Stimulated activated CD4-positive, alpha-beta T cell treated with anti-CD3 and anti-CD28 coated beads, Interleukin-4, amount 100 ng/mL, for 1 hour (primary cell): Measurements from ENCODE around the gene C2orf74.
"Not testable (repeated sequence)": the region's sequence is repeated elsewhere in the genome, so short reads cannot be mapped to it uniquely, and the experiment has no call there.

Experiments used
- DNase-seq: peaks from one replicate; pipeline ENCODE4 v3.0.0-alpha.2; 2020

C2orf74 gene

GRCh38 chr2:61161888-61162287, at the start of gene C2orf74:
C2orf74 (plus strand) TSS chr2:61162188; CDS start chr2:61162515, 327 bp downstream.
- no peak for DNase-seq

- no peak for DNase-seq
Measured at GRCh38 chr2:61114147-61114546, 47.8 kb upstream of the C2orf74 start.

GRCh38 chr2:61116302-61116701, 45.7 kb upstream of the C2orf74 start:
- DNase-seq, result no peak

GRCh38 chr2:61117534-61117933, 44.5 kb upstream of the C2orf74 start:
- DNase-seq, result no peak

- no peak for DNase-seq
Measured at GRCh38 chr2:61125123-61125710, 36.8 kb upstream of the C2orf74 start.

GRCh38 chr2:61125798-61126197, 36.2 kb upstream of the C2orf74 start:
- no peak for DNase-seq

GRCh38 chr2:61128122-61128521, 33.9 kb upstream of the C2orf74 start:
- DNase-seq, result not testable (repeated sequence)

GRCh38 chr2:61134141-61134540, 27.8 kb upstream of the C2orf74 start:
- DNase-seq, result no peak

GRCh38 chr2:61135510-61135909, 26.5 kb upstream of the C2orf74 start:
- no peak for DNase-seq

GRCh38 chr2:61138859-61139258, 23.1 kb upstream of the C2orf74 start:
- DNase-seq, result no peak

GRCh38 chr2:61141151-61141550, 20.8 kb upstream of the C2orf74 start:
- DNase-seq, result no peak

- DNase-seq, result peak; percentile 88
Measured at GRCh38 chr2:61144697-61145268, 17.2 kb upstream of the C2orf74 start.

GRCh38 chr2:61145990-61146389, 16.0 kb upstream of the C2orf74 start:
- no peak for DNase-seq

GRCh38 chr2:61148091-61148490, 13.9 kb upstream of the C2orf74 start:
- not testable (repeated sequence) for DNase-seq

GRCh38 chr2:61149074-61149473, 12.9 kb upstream of the C2orf74 start:
- DNase-seq, result no peak

GRCh38 chr2:61151436-61151835, 10.6 kb upstream of the C2orf74 start:
- DNase-seq, result no peak

GRCh38 chr2:61157371-61158003, 4.5 kb upstream of the C2orf74 start:
- DNase-seq, result no peak

GRCh38 chr2:61158356-61158955, 3.5 kb upstream of the C2orf74 start:
- DNase-seq, result no peak

GRCh38 chr2:61162721-61163120, 733 bp downstream of the C2orf74 start:
- no peak for DNase-seq

- DNase-seq, result not testable (repeated sequence)
Measured at GRCh38 chr2:61165082-61165481, 3.1 kb downstream of the C2orf74 start.

- no peak for DNase-seq
Measured at GRCh38 chr2:61165946-61166345, 4.0 kb downstream of the C2orf74 start.

- no peak for DNase-seq
Measured at GRCh38 chr2:61167579-61167978, 5.6 kb downstream of the C2orf74 start.

- no peak for DNase-seq
Measured at GRCh38 chr2:61172671-61173070, 10.7 kb downstream of the C2orf74 start.

- no peak for DNase-seq
Measured at GRCh38 chr2:61173116-61173515, 11.1 kb downstream of the C2orf74 start.
